Urinary bladder (tissue), 4 donors: ENCODE measurements around the gene SOD3. TPM values are rescaled to one million over a fixed set of nuclear protein-coding genes. Genes with fewer than 3 reads are reported as not detected.
A peak's percentile ranks its signal among the peaks of the same experiment; 100 is the strongest.

Experiments
- DNase-seq: peaks from one replicate; pipeline ENCODE4 v3.0.0-alpha.2; 2015; ENCODE audit errors: extremely low spot score
- H3K27ac ChIP-seq: one replicate; pipeline ENCODE4 v1.5.1; 2013; ENCODE audit warnings: low read depth, mild to moderate bottlenecking, moderate library complexity
- H3K36me3 ChIP-seq: one replicate; pipeline ENCODE4 v1.6.1; 2013; ENCODE audit warnings: mild to moderate bottlenecking, moderate library complexity; ENCODE audit not compliant: insufficient read depth
- H3K4me1 ChIP-seq: one replicate; pipeline ENCODE4 v1.6.1; 2013; ENCODE audit warnings: mild to moderate bottlenecking, moderate library complexity; ENCODE audit not compliant: insufficient read depth
- H3K4me3 ChIP-seq: one replicate; pipeline ENCODE4 v1.5.1; 2013; ENCODE audit warnings: low read depth, low read length
- WGBS: extraction: QIAGEN DNeasy Blood & Tissue Kit; methylation state at CpG from one replicate; pipeline ENCODE4 v1.1.7; 2013; 5-methylcytosine and 5-hydroxymethylcytosine counted together
- polyA plus RNA-seq: library from polyadenylated mRNA; stranded (reverse); fragments of 200-250 nt; gene quantifications from one replicate; pipeline ENCODE4 v1.2.3, GENCODE V29; 2013
- total RNA-seq: library from RNA; depleted of rRNA; stranded (reverse); fragments of >200 nt; gene quantifications from one replicate; pipeline ENCODE4 v1.2.3, GENCODE V29; 2014
- donor health status: healthy with polysubstance abuse.
- donor health status: healthy.

The SOD3 gene
- total and polyA plus RNA-seq, 2 donors: 27.1 to 247 TPM

DNA sequence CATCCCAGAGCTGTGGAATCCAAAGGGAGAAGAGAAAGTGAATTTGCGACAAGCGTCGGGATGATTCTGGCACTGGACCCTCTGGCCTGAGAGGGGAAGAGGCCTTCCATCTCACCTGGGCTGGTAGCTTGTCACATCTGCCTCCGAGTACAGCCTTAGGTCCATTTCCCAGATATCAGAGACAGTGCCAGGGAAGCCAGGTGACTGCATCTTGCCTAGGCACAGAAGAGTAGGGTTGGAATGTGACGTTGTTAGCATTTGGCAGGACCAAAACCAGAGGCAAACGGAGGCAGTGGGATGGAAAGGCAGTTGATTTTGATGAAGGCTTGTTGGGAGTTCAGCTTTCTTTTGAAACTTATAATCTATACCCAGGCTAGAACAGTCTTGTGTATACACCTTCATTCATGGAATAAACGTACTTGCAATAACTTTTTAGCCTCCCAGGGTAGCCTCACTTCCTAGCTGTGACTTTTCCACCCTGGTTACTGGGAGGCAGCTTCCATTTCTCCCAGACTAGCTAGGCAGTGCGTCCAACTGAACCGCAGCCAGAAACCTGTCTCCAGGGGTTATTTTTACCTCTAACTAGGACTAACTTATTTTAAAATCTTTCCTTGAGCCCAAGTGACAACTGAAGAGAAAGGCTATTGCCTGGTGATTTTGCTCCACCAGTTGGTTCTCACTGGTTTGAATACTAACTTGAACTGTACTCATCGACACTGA, 5.9 kb downstream of the SOD3 start:
- no peak overlapping the region for H3K27ac ChIP-seq
- WGBS: 71% methylated on average over 10 of the region's 10 CpGs
- peak overlapping the region; percentile 26 for H3K4me3 ChIP-seq
- H3K4me1 ChIP-seq: no peaks in the 10 kb centered on the region
- no peak for DNase-seq
- no peaks in the 10 kb centered on the region for H3K36me3 ChIP-seq

- 80% methylated on average over 6 of the region's 6 CpGs for WGBS
- H3K4me3 ChIP-seq: no peak overlapping the region
- H3K27ac ChIP-seq: no peak overlapping the region
- no peak for DNase-seq
- no peaks in the 10 kb centered on the region for H3K36me3 ChIP-seq
- H3K4me1 ChIP-seq: no peaks in the 10 kb centered on the region
Measured at GRCh38 chr4:24802648-24803047, 7.3 kb downstream of the SOD3 start.

DNA sequence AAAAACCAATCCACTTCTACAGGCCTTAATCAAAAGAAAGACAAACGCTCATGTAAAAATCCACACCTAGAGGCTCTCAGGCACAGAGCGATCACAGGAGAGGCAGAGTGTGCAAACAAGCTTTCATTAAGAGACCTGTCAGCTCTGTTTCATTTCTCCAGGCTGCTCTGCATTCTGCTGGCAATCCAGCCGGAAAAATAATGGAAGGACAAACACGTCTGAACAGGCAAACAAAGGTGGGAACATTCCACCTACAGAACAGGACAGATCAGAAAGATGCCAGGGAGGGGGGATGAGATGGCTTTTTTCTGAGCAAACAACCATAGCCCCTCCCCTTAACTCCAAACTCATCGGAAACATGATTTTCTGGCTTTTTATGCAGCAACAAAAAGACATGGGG, 9.7 kb downstream of the SOD3 start:
- no peak overlapping the region for H3K27ac ChIP-seq
- no peaks in the 10 kb centered on the region for H3K36me3 ChIP-seq
- H3K4me1 ChIP-seq: no peaks in the 10 kb centered on the region
- DNase-seq: no peak
- WGBS: 90% methylated on average over 5 of the region's 5 CpGs
- no peak overlapping the region for H3K4me3 ChIP-seq

GRCh38 chr4:24805566-24805965, 10.2 kb downstream of the SOD3 start:
- WGBS: 82% methylated on average over 6 of the region's 6 CpGs
- no peaks in the 10 kb centered on the region for H3K36me3 ChIP-seq
- no peak overlapping the region for H3K4me3 ChIP-seq
- no peak overlapping the region for H3K27ac ChIP-seq
- no peak for DNase-seq
- H3K4me1 ChIP-seq: no peaks in the 10 kb centered on the region

DNA sequence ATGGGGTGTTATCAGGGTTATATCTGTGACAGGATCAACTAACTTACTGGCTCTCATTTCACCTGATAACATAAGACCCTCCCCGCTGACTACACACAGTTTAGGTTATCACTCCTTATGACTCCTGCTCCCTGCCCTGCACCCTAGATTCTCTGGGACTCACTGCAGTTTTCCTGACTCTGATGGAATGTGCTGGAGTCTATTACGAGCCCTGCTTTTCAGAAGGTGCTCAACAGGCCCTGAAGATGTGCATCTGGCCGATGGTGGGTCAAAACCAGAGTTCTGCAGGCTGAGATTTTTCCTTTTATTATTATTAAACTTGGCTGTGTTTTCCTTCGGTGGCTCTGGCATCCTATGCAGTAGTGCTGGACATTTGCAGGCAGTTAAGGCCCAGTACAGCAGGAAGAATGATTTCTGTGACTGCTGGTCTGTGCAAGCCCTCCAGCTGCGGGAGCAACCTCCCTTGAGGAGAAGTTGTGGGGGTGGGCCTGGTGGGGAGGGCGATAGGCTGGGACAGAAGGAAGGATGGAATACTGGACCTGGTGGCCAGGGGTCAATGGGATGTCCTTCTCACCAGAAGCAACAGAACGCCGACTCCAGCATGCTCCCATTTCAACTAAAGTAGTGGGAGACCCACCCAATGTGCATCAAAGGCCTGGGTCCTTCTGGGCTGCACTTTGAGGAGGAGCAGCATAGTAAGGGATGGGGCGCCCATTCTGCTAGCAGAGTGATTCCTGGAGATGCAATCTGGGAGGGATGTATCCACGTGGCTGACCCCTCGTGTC, 11.0 kb downstream of the SOD3 start:
- 90% methylated on average over 11 of the region's 11 CpGs for WGBS
- Histone ChIP-seq H3K4me1 (no peaks in the 10 kb centered on the region), H3K36me3 (no peaks in the 10 kb centered on the region), H3K27ac (no peak overlapping the region), H3K4me3 (no peak overlapping the region)
- DNase-seq: no peak

- H3K36me3 ChIP-seq: no peaks in the 10 kb centered on the region
- H3K4me1 ChIP-seq: no peaks in the 10 kb centered on the region
- 47% methylated on average over 5 of the region's 5 CpGs for WGBS
- no peak overlapping the region for H3K4me3 ChIP-seq
- no peak overlapping the region for H3K27ac ChIP-seq
- no peak for DNase-seq
Measured at GRCh38 chr4:24807611-24808010, 12.2 kb downstream of the SOD3 start.

GRCh38 chr4:24808261-24808660, 12.9 kb downstream of the SOD3 start:
- DNase-seq: no peak
- WGBS: 93% methylated on average over 14 of the region's 14 CpGs
- Histone ChIP-seq H3K4me1 (no peaks in the 10 kb centered on the region), H3K36me3 (no peaks in the 10 kb centered on the region), H3K4me3 (no peak overlapping the region), H3K27ac (no peak overlapping the region)

- no peaks in the 10 kb centered on the region for H3K36me3 ChIP-seq
- no peak overlapping the region for H3K4me3 ChIP-seq
- H3K27ac ChIP-seq: no peak overlapping the region
- DNase-seq: no peak
- H3K4me1 ChIP-seq: no peaks in the 10 kb centered on the region
- WGBS: 97% methylated on average over 6 of the region's 6 CpGs
Measured at GRCh38 chr4:24808955-24809354, 13.6 kb downstream of the SOD3 start.

- H3K36me3 ChIP-seq: no peaks in the 10 kb centered on the region
- 92% methylated on average over 2 of the region's 2 CpGs for WGBS
Measured at GRCh38 chr4:24809376-24809775, 14.0 kb downstream of the SOD3 start.

GRCh38 chr4:24809815-24810405, 14.5 kb downstream of the SOD3 start:
- Histone ChIP-seq H3K27ac (no peak overlapping the region), H3K4me3 (no peak overlapping the region), H3K4me1 (no peaks in the 10 kb centered on the region), H3K36me3 (no peaks in the 10 kb centered on the region)
- 78% methylated on average over 6 of the region's 6 CpGs for WGBS
- DNase-seq: no peak

More at GRCh38 chr4:24809376-24809775, 14.0 kb downstream of the SOD3 start:
- H3K4me1 ChIP-seq: no peaks in the 10 kb centered on the region
- no peak overlapping the region for H3K4me3 ChIP-seq
- no peak overlapping the region for H3K27ac ChIP-seq
- DNase-seq: no peak

- Histone ChIP-seq H3K4me3 (no peak overlapping the region), H3K36me3 (no peaks in the 10 kb centered on the region), H3K27ac (no peak overlapping the region), H3K4me1 (no peaks in the 10 kb centered on the region)
- no peak for DNase-seq
- WGBS: 81% methylated on average over 6 of the region's 6 CpGs
Measured at GRCh38 chr4:24810871-24811631, 15.7 kb downstream of the SOD3 start.

DNA sequence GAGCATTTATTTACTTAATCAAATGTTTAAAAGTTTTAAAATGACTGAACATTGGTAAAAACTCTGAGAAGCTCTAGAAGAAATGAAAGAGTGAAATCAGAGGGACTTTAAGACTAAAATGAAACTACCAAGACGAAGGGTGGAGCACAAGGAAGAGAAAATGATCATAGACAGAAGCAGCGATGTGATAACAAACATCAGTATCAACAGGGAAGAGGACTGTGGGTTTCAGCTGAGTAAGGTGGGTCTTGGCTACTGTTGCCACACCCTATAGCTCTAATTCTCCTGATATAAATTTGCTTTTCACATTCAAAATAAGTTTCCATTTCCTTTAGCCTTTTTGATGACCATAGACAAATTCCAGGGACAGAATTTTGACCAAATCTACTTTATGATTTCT, 18.4 kb downstream of the SOD3 start:
- DNase-seq: no peak
- H3K4me3 ChIP-seq: no peak overlapping the region
- no peak overlapping the region for H3K27ac ChIP-seq
- no peaks in the 10 kb centered on the region for H3K4me1 ChIP-seq
- H3K36me3 ChIP-seq: no peaks in the 10 kb centered on the region
- 96% methylated on average over 2 of the region's 2 CpGs for WGBS

- no peak overlapping the region for H3K27ac ChIP-seq
- DNase-seq: no peak
- no peaks in the 10 kb centered on the region for H3K36me3 ChIP-seq
- 89% methylated on average over 18 of the region's 18 CpGs for WGBS
- H3K4me1 ChIP-seq: no peaks in the 10 kb centered on the region
- H3K4me3 ChIP-seq: no peak overlapping the region
Measured at GRCh38 chr4:24816797-24817196, 21.4 kb downstream of the SOD3 start.
